ENCODE data around the gene IL20RB.
"Not testable (repeated sequence)": the region's sequence is repeated elsewhere in the genome, so short reads cannot be mapped to it uniquely, and the experiment has no call there.

IL20RB gene

DNA sequence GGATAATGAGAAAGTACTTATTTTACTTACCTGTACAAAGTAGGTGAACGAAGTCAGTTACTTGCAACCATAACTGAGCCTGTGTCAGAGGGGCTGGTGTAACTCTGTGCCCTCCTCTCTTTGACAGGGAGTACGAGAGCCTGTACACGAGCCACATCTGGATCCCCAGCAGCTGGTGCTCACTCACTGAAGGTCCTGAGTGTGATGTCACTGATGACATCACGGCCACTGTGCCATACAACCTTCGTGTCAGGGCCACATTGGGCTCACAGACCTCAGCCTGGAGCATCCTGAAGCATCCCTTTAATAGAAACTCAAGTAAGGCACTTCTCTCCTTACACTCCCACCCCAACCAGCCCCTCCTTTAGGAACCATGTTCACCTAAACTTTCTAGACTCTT, 24.2 kb downstream of the IL20RB start:
- no peak for TF ChIP-seq FOXP2 (optimal IDR thresholded peaks at IDR 0.05; ENCODE audit: control extremely low read depth, extremely low read length, insufficient read depth)
- TF ChIP-seq POLR2AphosphoS5 (IDR thresholded peaks at IDR 0.05; ENCODE audit: borderline replicate concordance, low read depth, low read length) = no peak
- TF ChIP-seq EZH2 (IDR thresholded peaks at IDR 0.05) = no peak
- no peak for DNase-seq (ENCODE audit: low read depth, low spot score)
- no peak overlapping the region for H3K27ac ChIP-seq

DNA sequence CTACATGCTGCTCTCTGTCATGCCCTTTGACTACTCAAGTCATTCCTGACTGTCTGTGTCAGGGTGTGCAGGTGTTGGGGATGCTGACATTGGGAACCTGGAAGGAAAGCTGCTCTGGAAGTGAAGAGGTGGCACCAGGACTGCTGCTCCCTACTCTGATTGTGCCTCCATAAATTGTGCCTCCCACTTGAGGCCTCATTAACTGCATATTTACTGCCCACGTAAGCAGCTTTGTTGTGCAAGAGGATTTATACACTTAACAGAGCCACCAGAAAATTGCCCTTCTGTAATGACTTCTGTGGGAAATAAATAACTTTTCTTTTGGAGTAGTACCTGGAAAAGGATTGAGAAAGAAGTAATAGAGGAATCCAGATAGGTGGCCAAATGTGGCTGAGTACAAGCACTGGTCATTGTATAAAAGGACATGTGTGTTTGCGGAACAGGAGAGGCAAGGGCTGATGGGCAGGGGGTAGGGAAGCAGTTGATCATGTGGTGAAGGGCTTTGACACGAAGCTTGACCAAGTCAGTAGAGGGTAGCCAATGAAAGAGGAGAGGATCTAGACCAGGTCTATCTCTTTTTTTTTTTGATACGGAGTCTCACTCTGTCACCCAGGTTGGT, 24.8 kb downstream of the IL20RB start:
- H3K4me3 ChIP-seq = no peak overlapping the region
- DNase-seq (ENCODE audit: low read depth, low spot score) = no peak
- TF ChIP-seq POLR2AphosphoS5 (IDR thresholded peaks at IDR 0.05; ENCODE audit: borderline replicate concordance, low read depth, low read length) (no peak), FOXP2 (optimal IDR thresholded peaks at IDR 0.05; ENCODE audit: control extremely low read depth, extremely low read length, insufficient read depth) (no peak), EZH2 (IDR thresholded peaks at IDR 0.05) (no peak)
- H3K36me3 ChIP-seq (ENCODE audit: insufficient read depth, low read length) = no peaks in the 10 kb centered on the region
- no peak overlapping the region for H3K9ac ChIP-seq (ENCODE audit: insufficient read length)
- H3K27ac ChIP-seq = no peak overlapping the region
- no peaks in the 10 kb centered on the region for H3K9me3 ChIP-seq (ENCODE audit: low read depth, low read length)

More for the DNA sequence above, 24.2 kb downstream of the IL20RB start:
- H3K9ac ChIP-seq (ENCODE audit: insufficient read length) = no peak overlapping the region
- no peaks in the 10 kb centered on the region for H3K36me3 ChIP-seq (ENCODE audit: insufficient read depth, low read length)
- no peaks in the 10 kb centered on the region for H3K9me3 ChIP-seq (ENCODE audit: low read depth, low read length)
- H3K4me3 ChIP-seq = no peak overlapping the region

GRCh38 chr3:136984837-136985236, 27.1 kb downstream of the IL20RB start:
- no peak for DNase-seq (ENCODE audit: low read depth, low spot score)
- H3K27ac ChIP-seq = no peak overlapping the region
- TF ChIP-seq POLR2AphosphoS5 (IDR thresholded peaks at IDR 0.05; ENCODE audit: borderline replicate concordance, low read depth, low read length) (no peak), EZH2 (IDR thresholded peaks at IDR 0.05) (no peak), FOXP2 (optimal IDR thresholded peaks at IDR 0.05; ENCODE audit: control extremely low read depth, extremely low read length, insufficient read depth) (no peak)

GRCh38 chr3:136987398-136987980, 29.7 kb downstream of the IL20RB start:
- not testable (repeated sequence) for H3K9ac ChIP-seq (ENCODE audit: insufficient read length); H3K9me3 ChIP-seq (ENCODE audit: low read depth, low read length); H3K4me3 ChIP-seq; H3K27ac ChIP-seq; DNase-seq (ENCODE audit: low read depth, low spot score); H3K36me3 ChIP-seq (ENCODE audit: insufficient read depth, low read length)

More at GRCh38 chr3:136984837-136985236, 27.1 kb downstream of the IL20RB start:
- H3K9ac ChIP-seq (ENCODE audit: insufficient read length) = no peak overlapping the region
- no peaks in the 10 kb centered on the region for H3K9me3 ChIP-seq (ENCODE audit: low read depth, low read length)
- H3K36me3 ChIP-seq (ENCODE audit: insufficient read depth, low read length) = no peaks in the 10 kb centered on the region
- no peak overlapping the region for H3K4me3 ChIP-seq

GRCh38 chr3:136988651-136989050, 30.9 kb downstream of the IL20RB start:
- Histone ChIP-seq H3K36me3 (ENCODE audit: insufficient read depth, low read length) (no peaks in the 10 kb centered on the region), H3K9ac (ENCODE audit: insufficient read length) (no peak overlapping the region), H3K4me3 (no peak overlapping the region), H3K27ac (no peak overlapping the region), H3K9me3 (ENCODE audit: low read depth, low read length) (no peaks in the 10 kb centered on the region)
- DNase-seq (ENCODE audit: low read depth, low spot score) = no peak
- TF ChIP-seq EZH2 (IDR thresholded peaks at IDR 0.05) = no peak
- TF ChIP-seq FOXP2 (optimal IDR thresholded peaks at IDR 0.05; ENCODE audit: control extremely low read depth, extremely low read length, insufficient read depth) = no peak
- no peak for TF ChIP-seq POLR2AphosphoS5 (IDR thresholded peaks at IDR 0.05; ENCODE audit: borderline replicate concordance, low read depth, low read length)

GRCh38 chr3:136989781-136990524, 32.2 kb downstream of the IL20RB start:
- TF ChIP-seq EZH2 (IDR thresholded peaks at IDR 0.05) (no peak), FOXP2 (optimal IDR thresholded peaks at IDR 0.05; ENCODE audit: control extremely low read depth, extremely low read length, insufficient read depth) (no peak), POLR2AphosphoS5 (IDR thresholded peaks at IDR 0.05; ENCODE audit: borderline replicate concordance, low read depth, low read length) (no peak)
- H3K9ac ChIP-seq (ENCODE audit: insufficient read length) = no peak overlapping the region
- H3K36me3 ChIP-seq (ENCODE audit: insufficient read depth, low read length) = no peaks in the 10 kb centered on the region
- H3K27ac ChIP-seq = no peak overlapping the region
- DNase-seq (ENCODE audit: low read depth, low spot score) = no peak
- H3K4me3 ChIP-seq = no peak overlapping the region
- H3K9me3 ChIP-seq (ENCODE audit: low read depth, low read length) = no peaks in the 10 kb centered on the region

DNA sequence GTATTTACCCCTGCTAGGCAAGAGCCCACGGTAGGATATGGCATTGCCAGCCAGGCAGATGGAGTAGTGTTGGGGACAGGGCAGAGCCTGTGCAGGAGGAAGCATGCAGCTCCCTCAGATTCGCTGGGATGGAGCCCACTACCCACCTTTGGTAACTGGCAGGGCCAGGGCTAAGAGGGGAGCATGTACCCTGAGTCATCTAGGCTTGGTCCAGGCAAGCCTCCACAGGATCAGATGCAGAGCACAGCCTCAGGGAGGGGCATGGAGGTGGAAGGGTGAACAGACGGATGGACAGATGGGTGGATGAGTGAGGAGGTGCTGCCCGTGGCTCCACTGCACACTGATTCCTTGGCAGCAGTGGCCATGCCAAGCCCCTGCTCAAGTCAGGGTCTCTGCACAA, 33.0 kb downstream of the IL20RB start:
- Histone ChIP-seq H3K27ac (no peak overlapping the region), H3K9ac (ENCODE audit: insufficient read length) (no peak overlapping the region), H3K36me3 (ENCODE audit: insufficient read depth, low read length) (no peaks in the 10 kb centered on the region), H3K9me3 (ENCODE audit: low read depth, low read length) (no peaks in the 10 kb centered on the region), H3K4me3 (no peak overlapping the region)
- DNase-seq (ENCODE audit: low read depth, low spot score) = no peak
- TF ChIP-seq POLR2AphosphoS5 (IDR thresholded peaks at IDR 0.05; ENCODE audit: borderline replicate concordance, low read depth, low read length) = no peak
- TF ChIP-seq FOXP2 (optimal IDR thresholded peaks at IDR 0.05; ENCODE audit: control extremely low read depth, extremely low read length, insufficient read depth) = no peak
- no peak for TF ChIP-seq EZH2 (IDR thresholded peaks at IDR 0.05)

DNA sequence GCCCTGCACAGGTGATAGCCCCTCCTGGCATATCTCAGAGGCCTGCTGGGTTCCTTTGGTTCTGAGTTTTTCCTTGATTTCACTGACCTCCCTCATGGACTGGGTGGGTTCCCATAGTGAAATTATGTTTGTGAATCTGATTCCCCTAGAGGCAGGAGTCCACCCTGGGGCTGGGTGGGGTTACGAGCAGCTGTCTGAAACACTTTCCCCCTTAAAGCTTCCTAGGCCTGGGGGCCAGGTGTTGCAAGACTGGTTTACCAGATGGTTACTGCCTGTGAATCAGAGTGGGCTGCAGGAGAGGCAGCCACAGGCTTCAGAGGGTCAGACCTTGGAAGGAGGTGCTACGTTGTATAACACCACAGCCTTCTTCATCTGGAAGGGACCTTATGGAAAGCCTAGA, 34.3 kb downstream of the IL20RB start:
- no peaks in the 10 kb centered on the region for H3K9me3 ChIP-seq (ENCODE audit: low read depth, low read length)
- no peak overlapping the region for H3K4me3 ChIP-seq
- no peak overlapping the region for H3K27ac ChIP-seq
- TF ChIP-seq POLR2AphosphoS5 (IDR thresholded peaks at IDR 0.05; ENCODE audit: borderline replicate concordance, low read depth, low read length) = no peak
- no peak for TF ChIP-seq EZH2 (IDR thresholded peaks at IDR 0.05)
- no peak for TF ChIP-seq FOXP2 (optimal IDR thresholded peaks at IDR 0.05; ENCODE audit: control extremely low read depth, extremely low read length, insufficient read depth)
- DNase-seq (ENCODE audit: low read depth, low spot score) = no peak
- no peak overlapping the region for H3K9ac ChIP-seq (ENCODE audit: insufficient read length)
- no peaks in the 10 kb centered on the region for H3K36me3 ChIP-seq (ENCODE audit: insufficient read depth, low read length)
